ENCODE measurements around the gene HOGA1. TPM values are rescaled to one million over a fixed set of nuclear protein-coding genes. Genes with fewer than 3 reads are reported as not detected.
"Not testable (repeated sequence)": the region's sequence is repeated elsewhere in the genome, so short reads cannot be mapped to it uniquely, and the experiment has no call there.

HOGA1 gene
- total and polyA plus RNA-seq, 12 donors, result 2.1 to 30.8 (median 13.0) TPM

- WGBS, 4 donors, result 78 to 89% (median 80%) methylated on average over 4 of the region's 4 CpGs
- peaks cover 38 to 51% of the 10 kb centered on the region in 2 donors for H3K4me1 ChIP-seq (replicated peaks in 1 of 2)
Measured at GRCh38 chr10:97644936-97645335, 60.7 kb downstream of the HOGA1 start.

GRCh38 chr10:97647556-97647955 lies 63.4 kb downstream of the HOGA1 start:
- 75 to 92% (median 83%) methylated on average over 1 of the region's 1 CpG for WGBS, 4 donors
- intact Hi-C loops (cut with DNase I), result no loop called here
- peaks cover 0 to 24% of the 10 kb centered on the region in 2 donors for H3K36me3 ChIP-seq (replicated peaks in 1 of 2)

More at GRCh38 chr10:97644936-97645335, 60.7 kb downstream of the HOGA1 start:
- Histone ChIP-seq H3K27ac (peak overlapping the region in 2 of 5 donors; percentile 17 to 50), H3K27me3 (no peaks in the 10 kb centered on the region), H3K9me3 (replicated peaks in 1 of 3) (no peaks in the 10 kb centered on the region), H3K4me3 (no peak overlapping the region), H3K36me3 (replicated peaks in 1 of 2) (peaks cover 0 to 9% of the 10 kb centered on the region in 2 donors)
- no peak for TF ChIP-seq CTCF (IDR thresholded peaks at IDR 0.05)
- TF ChIP-seq POLR2A (IDR thresholded peaks at IDR 0.05), result no peak
- intact Hi-C loops (cut with DNase I), result no loop called here
- no peak for DNase-seq

GRCh38 chr10:97648562-97649404 lies 64.6 kb downstream of the HOGA1 start:
- WGBS, 4 donors, result 62 to 75% (median 74%) methylated on average over 4 to 5 of the region's 5 CpGs
- H3K9me3 ChIP-seq (replicated peaks in 1 of 3), result no peaks in the 10 kb centered on the region
- H3K4me3 ChIP-seq, result no peak overlapping the region
- intact Hi-C loops (cut with DNase I), result no loop called here
- H3K27me3 ChIP-seq, result no peaks in the 10 kb centered on the region
- peaks cover 25 to 51% of the 10 kb centered on the region in 2 donors for H3K4me1 ChIP-seq (replicated peaks in 1 of 2)
- peak in 6 of 7 donors; percentile 37 to 73 (median 63) for DNase-seq
- TF ChIP-seq CTCF (IDR thresholded peaks at IDR 0.05) (no peak), POLR2A (IDR thresholded peaks at IDR 0.05) (peak in 1 of 2 donors; percentile 52)
- peaks cover 0 to 36% of the 10 kb centered on the region in 2 donors for H3K36me3 ChIP-seq (replicated peaks in 1 of 2)
- H3K27ac ChIP-seq, result peak overlapping the region; percentile 55 to 88 (median 69)

More at GRCh38 chr10:97647556-97647955, 63.4 kb downstream of the HOGA1 start:
- DNase-seq, result no peak
- peak overlapping the region in 3 of 5 donors; percentile 43 to 88 (median 69) for H3K27ac ChIP-seq
- H3K9me3 ChIP-seq (replicated peaks in 1 of 3), result no peaks in the 10 kb centered on the region
- H3K27me3 ChIP-seq, result no peaks in the 10 kb centered on the region
- no peak overlapping the region for H3K4me3 ChIP-seq
- TF ChIP-seq POLR2A (IDR thresholded peaks at IDR 0.05), result no peak
- no peak for TF ChIP-seq CTCF (IDR thresholded peaks at IDR 0.05)
- peaks cover 30 to 59% of the 10 kb centered on the region in 2 donors for H3K4me1 ChIP-seq (replicated peaks in 1 of 2)

- H3K4me1 ChIP-seq (replicated peaks in 1 of 2), result peaks cover 25 to 51% of the 10 kb centered on the region in 2 donors
Measured at GRCh38 chr10:97649405-97649750, 65.2 kb downstream of the HOGA1 start.

More at GRCh38 chr10:97649405-97649750, 65.2 kb downstream of the HOGA1 start:
- DNase-seq; H3K4me3 ChIP-seq; H3K27me3 ChIP-seq; intact Hi-C loops (cut with DNase I); H3K9me3 ChIP-seq (replicated peaks in 1 of 3): not testable (repeated sequence)
- 80 to 96% (median 86%) methylated on average over 4 of the region's 4 CpGs for WGBS, 4 donors
- H3K36me3 ChIP-seq (replicated peaks in 1 of 2), result peaks cover 0 to 38% of the 10 kb centered on the region in 2 donors
- peak overlapping the region; percentile 55 to 88 (median 69) for H3K27ac ChIP-seq

Data from adrenal gland (tissue), 12 donors.